Measurements from ENCODE around the gene BDKRB1.

Gene BDKRB1

DNA sequence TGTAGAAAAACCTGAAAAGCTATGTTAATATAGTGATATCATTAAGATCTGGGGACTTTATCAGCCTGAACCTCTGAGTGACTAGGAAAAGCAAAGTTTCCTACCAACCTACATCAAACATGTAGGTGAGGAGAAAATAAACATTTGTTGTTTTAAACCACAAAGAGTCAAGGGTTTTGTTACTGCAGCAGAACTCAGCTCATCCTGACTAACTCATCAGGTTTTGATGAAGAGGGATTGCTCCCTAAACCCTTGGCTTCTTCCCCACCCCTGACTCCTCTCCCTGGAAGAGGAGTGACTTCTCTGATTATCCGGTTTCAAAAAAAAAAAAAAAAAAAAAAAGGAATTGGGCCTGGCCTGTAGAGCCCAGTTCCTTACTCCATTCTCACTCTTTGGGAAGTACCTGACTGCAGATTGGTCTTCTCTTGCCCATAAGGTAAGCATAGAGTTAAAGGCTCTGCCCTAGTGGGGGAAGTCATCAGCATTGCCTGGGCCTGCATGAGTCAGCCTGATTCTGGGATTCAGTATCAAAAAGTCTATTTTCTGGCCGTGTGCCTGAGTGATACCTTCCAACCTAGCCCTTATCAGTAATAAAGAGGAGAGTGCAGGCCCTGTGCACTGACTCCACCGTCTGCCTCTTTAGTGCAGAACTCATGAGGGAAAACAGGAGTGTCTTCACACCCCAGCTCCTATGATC, 16.9 kb downstream of the BDKRB1 start:
- Histone ChIP-seq H3K36me3 (ENCODE audit: insufficient read depth, low read length) (no peaks in the 10 kb centered on the region), H3K4me2 (ENCODE audit: low read length) (no peak overlapping the region), H3K4me1 (ENCODE audit: control insufficient read depth, insufficient read depth, low read length) (peaks cover 36% of the 10 kb centered on the region), H3K27me3 (ENCODE audit: control insufficient read depth, insufficient read depth, low read length) (no peaks in the 10 kb centered on the region), H3K9me3 (replicated peaks; ENCODE audit: low read length) (peaks cover 4% of the 10 kb centered on the region), H3K9ac (ENCODE audit: low read depth, low read length) (no peak overlapping the region), H3K4me3 (ENCODE audit: low read length) (no peak overlapping the region)

DNA sequence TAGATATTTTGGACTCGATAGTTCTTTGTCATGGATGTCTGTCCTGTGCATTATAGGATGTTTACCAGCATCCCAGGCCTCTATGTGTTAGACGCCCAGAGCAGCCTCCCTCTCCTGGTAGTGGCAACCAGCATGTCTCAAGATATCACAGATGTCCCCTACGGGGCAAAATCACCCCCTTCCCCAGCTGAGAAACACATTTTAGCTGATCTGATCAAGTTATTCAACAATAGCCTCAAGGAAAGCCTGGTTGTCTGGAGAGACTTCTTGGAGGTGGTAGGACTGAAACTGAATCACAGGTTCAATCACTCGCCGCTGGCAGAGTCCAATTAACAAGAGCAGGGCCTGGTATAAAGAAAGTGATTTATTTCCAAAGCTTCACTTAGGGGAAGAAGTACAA, 17.6 kb downstream of the BDKRB1 start:
- Histone ChIP-seq H3K9ac (ENCODE audit: low read depth, low read length) (no peak overlapping the region), H3K4me3 (ENCODE audit: low read length) (no peak overlapping the region), H3K4me2 (ENCODE audit: low read length) (no peak overlapping the region), H3K27me3 (ENCODE audit: control insufficient read depth, insufficient read depth, low read length) (no peaks in the 10 kb centered on the region), H3K4me1 (ENCODE audit: control insufficient read depth, insufficient read depth, low read length) (peaks cover 29% of the 10 kb centered on the region), H3K36me3 (ENCODE audit: insufficient read depth, low read length) (no peaks in the 10 kb centered on the region), H3K9me3 (replicated peaks; ENCODE audit: low read length) (peaks cover 10% of the 10 kb centered on the region)

DNA sequence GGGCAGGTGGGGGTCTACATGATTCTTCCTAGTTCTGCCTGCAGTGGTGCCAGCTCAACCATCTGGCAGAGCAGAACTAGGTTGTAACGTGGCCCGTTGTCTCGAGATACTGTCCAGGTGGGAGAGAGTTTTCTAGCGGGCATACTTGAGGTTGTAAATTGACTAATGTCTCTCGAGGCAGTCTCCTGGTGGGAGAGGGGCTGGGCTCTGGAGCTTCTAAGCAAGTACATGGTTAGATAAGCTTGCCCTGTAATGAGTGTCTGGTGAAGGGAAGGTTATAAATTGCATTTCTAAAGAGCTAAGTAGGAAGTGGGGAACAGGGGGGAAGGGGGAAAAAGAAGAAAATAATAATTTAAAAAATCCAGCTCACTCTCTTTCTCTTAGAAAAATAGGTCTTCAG, 18.1 kb downstream of the BDKRB1 start:
- no peak overlapping the region for H3K4me3 ChIP-seq (ENCODE audit: low read length)
- no peaks in the 10 kb centered on the region for H3K36me3 ChIP-seq (ENCODE audit: insufficient read depth, low read length)
- peaks cover 24% of the 10 kb centered on the region for H3K4me1 ChIP-seq (ENCODE audit: control insufficient read depth, insufficient read depth, low read length)
- peaks cover 11% of the 10 kb centered on the region for H3K9me3 ChIP-seq (replicated peaks; ENCODE audit: low read length)
- no peaks in the 10 kb centered on the region for H3K27me3 ChIP-seq (ENCODE audit: control insufficient read depth, insufficient read depth, low read length)
- no peak overlapping the region for H3K9ac ChIP-seq (ENCODE audit: low read depth, low read length)
- H3K4me2 ChIP-seq (ENCODE audit: low read length) = no peak overlapping the region

DNA sequence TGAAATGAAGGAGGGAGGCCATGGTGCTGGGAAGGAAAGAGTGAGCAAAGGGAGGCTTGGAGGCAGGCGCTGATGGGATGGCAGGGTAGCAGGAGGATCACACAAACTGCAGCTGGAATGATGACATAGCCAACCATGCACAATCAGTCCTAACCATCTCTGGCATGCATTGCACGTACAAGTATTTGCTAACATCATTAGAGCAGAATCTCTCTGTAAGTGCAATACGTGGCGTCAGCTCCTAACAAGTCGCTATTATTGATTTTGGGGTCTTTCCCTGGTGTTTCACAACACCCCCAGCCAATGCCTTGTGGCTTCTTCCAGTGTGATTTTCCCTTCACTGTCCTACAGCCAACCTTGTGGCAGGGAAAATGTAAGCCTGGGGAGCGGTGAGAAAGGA, 18.5 kb downstream of the BDKRB1 start:
- peak overlapping the region; percentile 44 for H3K9ac ChIP-seq (ENCODE audit: low read depth, low read length)

DNA sequence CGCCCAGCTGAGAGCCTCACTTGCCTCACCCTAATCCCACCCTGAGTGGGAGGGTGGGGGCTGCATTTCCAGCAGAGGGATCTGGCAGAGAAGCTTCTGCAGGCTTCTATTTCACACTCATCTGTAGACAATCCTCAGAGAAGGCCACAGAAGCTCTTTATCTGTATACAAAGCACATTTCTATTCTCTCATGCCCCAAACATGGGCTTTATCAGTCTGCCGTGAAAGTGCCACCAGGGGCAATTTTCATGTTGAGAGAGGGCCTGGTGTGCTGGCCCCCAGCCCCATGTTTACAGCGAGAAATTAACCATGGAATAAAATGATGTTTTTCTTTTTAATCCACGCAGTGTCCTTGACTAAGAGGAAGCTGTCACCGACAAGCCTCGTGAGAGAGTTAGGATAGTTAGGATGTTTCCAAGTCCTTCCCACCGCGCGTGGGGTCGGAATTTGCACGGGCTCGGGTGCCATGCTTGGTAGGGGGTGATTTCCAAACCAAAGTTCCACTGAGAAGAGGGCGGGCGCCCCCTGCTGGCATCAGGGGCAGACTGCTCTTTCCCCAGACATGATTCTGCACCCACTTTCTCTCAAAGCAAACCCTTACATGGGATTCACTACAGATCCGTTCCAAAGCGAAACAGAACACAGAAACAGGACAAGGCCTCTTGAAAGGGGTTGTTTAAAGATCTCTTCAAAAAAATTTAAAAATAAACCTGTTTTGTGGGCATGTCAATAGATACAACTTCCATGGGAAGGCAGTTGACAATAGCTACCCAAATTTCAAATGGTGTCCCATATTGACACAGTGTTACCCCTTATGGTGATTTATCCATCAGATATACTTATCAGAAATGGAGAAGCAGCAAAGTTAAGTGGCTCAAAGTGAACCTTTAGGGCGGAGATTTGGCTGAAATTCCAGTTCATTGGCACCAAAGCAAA, 19.4 kb downstream of the BDKRB1 start:
- no peak overlapping the region for H3K4me3 ChIP-seq (ENCODE audit: low read length)
- peak overlapping the region; percentile 44 for H3K9ac ChIP-seq (ENCODE audit: low read depth, low read length)
- H3K4me2 ChIP-seq (ENCODE audit: low read length) = peak overlapping the region; percentile 67
- H3K4me1 ChIP-seq (ENCODE audit: control insufficient read depth, insufficient read depth, low read length) = peaks cover 17% of the 10 kb centered on the region
- no peaks in the 10 kb centered on the region for H3K36me3 ChIP-seq (ENCODE audit: insufficient read depth, low read length)
- H3K9me3 ChIP-seq (replicated peaks; ENCODE audit: low read length) = peaks cover 11% of the 10 kb centered on the region
- H3K27me3 ChIP-seq (ENCODE audit: control insufficient read depth, insufficient read depth, low read length) = no peaks in the 10 kb centered on the region

More for the DNA sequence above, 18.5 kb downstream of the BDKRB1 start:
- peaks cover 11% of the 10 kb centered on the region for H3K9me3 ChIP-seq (replicated peaks; ENCODE audit: low read length)
- H3K4me1 ChIP-seq (ENCODE audit: control insufficient read depth, insufficient read depth, low read length) = peaks cover 20% of the 10 kb centered on the region
- no peaks in the 10 kb centered on the region for H3K36me3 ChIP-seq (ENCODE audit: insufficient read depth, low read length)
- no peak overlapping the region for H3K4me3 ChIP-seq (ENCODE audit: low read length)
- no peaks in the 10 kb centered on the region for H3K27me3 ChIP-seq (ENCODE audit: control insufficient read depth, insufficient read depth, low read length)
- H3K4me2 ChIP-seq (ENCODE audit: low read length) = no peak overlapping the region

DNA sequence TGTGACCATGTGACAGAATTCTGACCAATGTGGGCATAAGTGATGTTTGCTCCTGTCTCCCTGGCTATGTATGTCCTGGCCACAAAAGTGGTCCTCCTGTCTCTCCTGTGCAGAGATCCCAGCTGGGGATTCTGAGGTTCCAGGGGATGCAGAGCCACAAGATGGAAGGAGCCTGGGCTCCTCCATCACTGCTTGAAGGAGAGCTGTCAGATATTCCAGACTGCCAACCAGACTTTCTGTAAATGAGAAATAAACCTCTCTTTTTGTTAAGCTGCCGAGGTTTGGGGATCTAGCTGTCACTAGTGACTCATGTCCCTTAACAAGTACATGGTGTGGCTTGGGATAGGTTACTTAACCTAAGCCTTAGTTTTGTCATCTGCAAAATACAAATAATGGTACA, 21.9 kb downstream of the BDKRB1 start:
- H3K4me2 ChIP-seq (ENCODE audit: low read length) = no peak overlapping the region
- H3K9me3 ChIP-seq (replicated peaks; ENCODE audit: low read length) = peaks cover 11% of the 10 kb centered on the region
- H3K9ac ChIP-seq (ENCODE audit: low read depth, low read length) = no peak overlapping the region
- no peaks in the 10 kb centered on the region for H3K27me3 ChIP-seq (ENCODE audit: control insufficient read depth, insufficient read depth, low read length)
- peaks cover 17% of the 10 kb centered on the region for H3K4me1 ChIP-seq (ENCODE audit: control insufficient read depth, insufficient read depth, low read length)
- peaks cover 6% of the 10 kb centered on the region for H3K36me3 ChIP-seq (ENCODE audit: insufficient read depth, low read length)
- no peak overlapping the region for H3K4me3 ChIP-seq (ENCODE audit: low read length)

DNA sequence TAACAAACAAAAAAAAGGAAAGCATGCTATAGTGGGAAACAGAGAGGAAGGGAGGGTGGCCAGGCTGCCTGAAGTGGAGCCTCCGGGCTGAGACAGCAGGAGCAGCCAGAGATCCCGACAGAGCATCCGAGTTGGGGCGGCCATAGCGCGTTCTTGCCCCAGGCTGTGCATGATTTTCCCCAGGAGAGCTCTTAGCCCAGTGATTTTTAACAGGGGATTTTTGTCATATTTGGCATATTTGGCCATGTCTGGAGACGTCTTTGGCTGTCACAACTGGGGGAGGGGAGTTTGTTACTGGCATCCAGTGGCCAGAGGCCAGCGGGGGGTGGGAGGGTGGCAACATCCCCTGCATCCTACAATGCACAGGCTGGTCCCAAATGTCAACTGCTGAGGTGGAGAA, 23.6 kb downstream of the BDKRB1 start:
- no peak overlapping the region for H3K4me3 ChIP-seq (ENCODE audit: low read length)
- H3K4me1 ChIP-seq (ENCODE audit: control insufficient read depth, insufficient read depth, low read length) = peaks cover 13% of the 10 kb centered on the region
- no peak overlapping the region for H3K9ac ChIP-seq (ENCODE audit: low read depth, low read length)
- peaks cover 13% of the 10 kb centered on the region for H3K36me3 ChIP-seq (ENCODE audit: insufficient read depth, low read length)
- H3K9me3 ChIP-seq (replicated peaks; ENCODE audit: low read length) = peaks cover 11% of the 10 kb centered on the region
- no peaks in the 10 kb centered on the region for H3K27me3 ChIP-seq (ENCODE audit: control insufficient read depth, insufficient read depth, low read length)
- H3K4me2 ChIP-seq (ENCODE audit: low read length) = no peak overlapping the region

DNA sequence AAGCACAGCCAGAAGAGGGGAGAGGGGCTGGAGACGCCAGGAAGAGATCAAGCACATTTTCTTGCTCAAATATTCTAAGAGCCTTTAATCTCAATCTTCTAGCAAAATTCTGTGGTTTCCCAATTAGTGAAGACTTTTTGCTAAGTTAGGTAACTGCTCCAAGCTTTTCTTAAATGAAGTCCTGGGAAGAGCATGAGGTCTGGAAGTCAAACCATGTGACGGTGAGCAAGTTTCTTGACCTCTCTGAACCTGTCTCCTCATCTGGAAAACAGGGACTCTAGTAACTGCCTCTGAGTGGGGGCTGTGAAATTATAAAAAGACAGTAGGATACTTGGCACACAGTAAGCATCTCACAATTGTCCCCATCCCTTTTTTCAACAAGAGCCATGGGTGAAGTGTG, 24.1 kb downstream of the BDKRB1 start:
- Histone ChIP-seq H3K36me3 (ENCODE audit: insufficient read depth, low read length) (peaks cover 13% of the 10 kb centered on the region), H3K4me3 (ENCODE audit: low read length) (no peak overlapping the region), H3K9ac (ENCODE audit: low read depth, low read length) (no peak overlapping the region), H3K9me3 (replicated peaks; ENCODE audit: low read length) (peaks cover 11% of the 10 kb centered on the region), H3K27me3 (ENCODE audit: control insufficient read depth, insufficient read depth, low read length) (no peaks in the 10 kb centered on the region), H3K4me1 (ENCODE audit: control insufficient read depth, insufficient read depth, low read length) (peaks cover 7% of the 10 kb centered on the region), H3K4me2 (ENCODE audit: low read length) (no peak overlapping the region)

DNA sequence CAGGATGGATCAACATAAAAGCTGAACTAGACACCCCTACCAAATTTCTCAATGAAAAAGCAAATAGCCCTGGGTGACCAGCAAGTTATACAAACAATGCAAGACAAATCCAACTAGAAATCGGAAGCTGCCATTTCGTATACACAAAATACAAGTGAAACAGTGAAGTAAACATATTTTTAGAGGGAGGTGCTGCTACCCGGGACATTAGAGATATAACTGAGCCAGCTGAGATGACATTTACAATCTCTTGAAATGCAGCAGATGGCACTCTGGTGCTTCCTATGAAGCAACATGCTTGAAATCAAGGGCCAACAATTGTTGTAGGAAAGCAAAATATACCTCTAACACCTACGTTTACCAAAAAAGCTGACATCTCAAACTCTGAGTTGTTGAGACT, 25.5 kb downstream of the BDKRB1 start:
- Histone ChIP-seq H3K4me1 (ENCODE audit: control insufficient read depth, insufficient read depth, low read length) (no peaks in the 10 kb centered on the region), H3K9ac (ENCODE audit: low read depth, low read length) (no peak overlapping the region)

DNA sequence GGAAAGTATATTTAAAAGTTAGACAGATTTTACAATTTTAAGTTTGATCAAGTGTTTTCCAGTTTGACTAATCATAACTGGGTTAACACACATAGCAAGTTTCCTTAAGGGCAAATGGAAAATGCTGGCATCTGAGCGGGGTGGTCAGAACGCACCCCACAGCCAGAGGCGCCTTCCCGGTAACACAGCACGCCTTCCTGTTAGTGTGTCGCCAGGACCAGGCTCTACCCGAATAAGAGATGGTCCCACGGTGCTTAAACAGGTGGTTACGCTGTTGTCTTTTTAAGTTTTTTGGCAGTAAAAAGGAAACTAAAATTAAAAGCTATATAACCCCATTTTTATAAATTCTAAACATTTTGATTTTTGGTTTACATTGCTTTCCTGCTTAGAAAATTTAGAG, 28.0 kb downstream of the BDKRB1 start:
- Histone ChIP-seq H3K4me2 (ENCODE audit: low read length) (no peak overlapping the region), H3K9me3 (replicated peaks; ENCODE audit: low read length) (no peaks in the 10 kb centered on the region), H3K36me3 (ENCODE audit: insufficient read depth, low read length) (peaks cover 20% of the 10 kb centered on the region), H3K27me3 (ENCODE audit: control insufficient read depth, insufficient read depth, low read length) (no peaks in the 10 kb centered on the region), H3K9ac (ENCODE audit: low read depth, low read length) (no peak overlapping the region), H3K4me1 (ENCODE audit: control insufficient read depth, insufficient read depth, low read length) (no peaks in the 10 kb centered on the region), H3K4me3 (ENCODE audit: low read length) (no peak overlapping the region)

More for the DNA sequence above, 25.5 kb downstream of the BDKRB1 start:
- Histone ChIP-seq H3K4me3 (ENCODE audit: low read length) (no peak overlapping the region), H3K36me3 (ENCODE audit: insufficient read depth, low read length) (peaks cover 20% of the 10 kb centered on the region), H3K4me2 (ENCODE audit: low read length) (no peak overlapping the region), H3K27me3 (ENCODE audit: control insufficient read depth, insufficient read depth, low read length) (no peaks in the 10 kb centered on the region), H3K9me3 (replicated peaks; ENCODE audit: low read length) (peaks cover 11% of the 10 kb centered on the region)

DNA sequence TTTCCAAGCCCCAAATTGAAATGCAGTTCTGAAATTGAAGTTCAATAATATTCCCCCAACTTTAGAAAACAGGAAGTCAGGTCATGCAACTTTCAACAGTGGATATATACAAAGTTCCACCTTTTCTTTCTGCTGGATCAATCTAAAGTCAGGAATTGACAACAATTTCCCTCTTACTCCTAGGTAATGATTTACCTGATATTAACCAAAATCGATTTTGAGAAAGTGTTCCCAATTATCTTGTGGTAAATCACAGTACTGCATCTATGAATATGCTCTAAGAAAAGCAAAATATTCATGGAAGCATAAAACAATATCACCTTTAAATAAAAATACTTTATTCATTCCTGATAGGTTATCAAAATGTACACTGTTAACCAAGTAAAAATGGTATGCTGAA, 28.4 kb downstream of the BDKRB1 start:
- Histone ChIP-seq H3K36me3 (ENCODE audit: insufficient read depth, low read length) (peaks cover 23% of the 10 kb centered on the region), H3K4me2 (ENCODE audit: low read length) (no peak overlapping the region), H3K9me3 (replicated peaks; ENCODE audit: low read length) (no peaks in the 10 kb centered on the region), H3K4me3 (ENCODE audit: low read length) (no peak overlapping the region), H3K27me3 (ENCODE audit: control insufficient read depth, insufficient read depth, low read length) (no peaks in the 10 kb centered on the region), H3K4me1 (ENCODE audit: control insufficient read depth, insufficient read depth, low read length) (no peaks in the 10 kb centered on the region), H3K9ac (ENCODE audit: low read depth, low read length) (no peak overlapping the region)

Measured in skeletal muscle satellite cell (primary cell).